GM18867 (cell line): ENCODE measurements around the gene TSPAN9.

Experiments used
- ATAC-seq: cut with Tn5 transposase; IDR thresholded peaks from one replicate; pipeline ENCODE4 v1.9.1; 2021; ENCODE audit warnings: mild to moderate bottlenecking, moderate library complexity; ENCODE audit not compliant: unreplicated experiment

TSPAN9 gene

GRCh38 chr12:3326850-3327780 lies 249.9 kb downstream of the TSPAN9 start:
- no peak for ATAC-seq

GRCh38 chr12:3328081-3328480 lies 250.9 kb downstream of the TSPAN9 start:
- no peak for ATAC-seq

GRCh38 chr12:3328571-3328970 lies 251.4 kb downstream of the TSPAN9 start:
- ATAC-seq = no peak

- no peak for ATAC-seq
These were observed 252.2 kb downstream of the TSPAN9 start for GRCh38 chr12:3329361-3329760.

GRCh38 chr12:3330976-3331510 lies 253.9 kb downstream of the TSPAN9 start:
- ATAC-seq = no peak

- ATAC-seq = no peak
These were observed 255.0 kb downstream of the TSPAN9 start for GRCh38 chr12:3332188-3332587.

- no peak for ATAC-seq
These were observed 256.4 kb downstream of the TSPAN9 start for GRCh38 chr12:3333583-3333982.

- ATAC-seq = no peak
These were observed 256.8 kb downstream of the TSPAN9 start for GRCh38 chr12:3333991-3334391.

- no peak for ATAC-seq
These were observed 257.9 kb downstream of the TSPAN9 start for GRCh38 chr12:3335078-3335487.
